SK-N-SH treated with all-trans-retinoic acid at 6 μM for 48 hours (cell line): ENCODE measurements around the gene SAE1.

Source experiments
- ATAC-seq: fragments of 200-7000 bp; cut with Tn5 transposase; 3 replicates; pipeline ENCODE4 v1.9.1; 2020; ENCODE audit warnings: mild to moderate bottlenecking, moderate library complexity
- ARNTL ChIP-seq: fragments of 450-650 bp; formaldehyde crosslinking; IDR thresholded peaks from 2 replicates; pipeline ENCODE4 v1.5.0; 2020; ENCODE audit warnings: low read depth, mild to moderate bottlenecking, moderate library complexity, borderline replicate concordance
- BACH2 ChIP-seq: fragments of 250-450 bp; sonication (Bioruptor Pico); IDR thresholded peaks from 2 replicates; pipeline ENCODE4 v1.9.0; 2021; ENCODE audit warnings: mild to moderate bottlenecking, borderline replicate concordance
- CSDC2 ChIP-seq: fragments of 250-450 bp; sonication (Bioruptor Pico); IDR thresholded peaks from 2 replicates; pipeline ENCODE4 v1.5.0; 2020; ENCODE audit warnings: mild to moderate bottlenecking, moderate library complexity
- ESRRG ChIP-seq: fragments of 250-450 bp; sonication (Bioruptor Pico); IDR thresholded peaks from 2 replicates; pipeline ENCODE4 v1.6.1; 2021; ENCODE audit warnings: mild to moderate bottlenecking
- GLIS3 ChIP-seq: fragments of 250-450 bp; sonication (Bioruptor Pico); IDR thresholded peaks from 2 replicates; pipeline ENCODE4 v1.5.0; 2020; ENCODE audit warnings: mild to moderate bottlenecking, moderate library complexity
- ISL1 ChIP-seq: fragments of 250-450 bp; sonication (Bioruptor Pico); IDR thresholded peaks from 2 replicates; pipeline ENCODE4 v2.1.2; 2022; ENCODE audit warnings: mild to moderate bottlenecking, moderate library complexity
- OSR1 ChIP-seq: fragments of 250-450 bp; sonication (Bioruptor Pico); IDR thresholded peaks from 2 replicates; pipeline ENCODE4 v1.8.0; 2022; ENCODE audit warnings: moderate library complexity, mild to moderate bottlenecking, inconsistent platforms
- POU6F1 ChIP-seq: fragments of 250-450 bp; sonication (Bioruptor Pico); IDR thresholded peaks from 2 replicates; pipeline ENCODE4 v1.8.0; 2021; ENCODE audit warnings: low read depth, mild to moderate bottlenecking, moderate library complexity, borderline replicate concordance
- PPARA ChIP-seq: fragments of 250-450 bp; sonication (Bioruptor Pico); IDR thresholded peaks from 2 replicates; pipeline ENCODE4 v1.5.0; 2020; ENCODE audit warnings: mild to moderate bottlenecking, borderline replicate concordance
- RARB ChIP-seq: fragments of 250-450 bp; sonication (Bioruptor Pico); IDR thresholded peaks from 2 replicates; pipeline ENCODE4 v1.8.0; 2021; ENCODE audit warnings: mild to moderate bottlenecking, moderate library complexity
- SNAI2 ChIP-seq: fragments of 250-450 bp; sonication (Bioruptor Pico); IDR thresholded peaks from 2 replicates; pipeline ENCODE4 v1.5.0; 2020; ENCODE audit warnings: mild to moderate bottlenecking, moderate library complexity
- TCF4 ChIP-seq: fragments of 250-450 bp; sonication (Bioruptor Pico); IDR thresholded peaks from 2 replicates; pipeline ENCODE4 v1.8.0; 2021; ENCODE audit warnings: mild to moderate bottlenecking, moderate library complexity, borderline replicate concordance
- TOX ChIP-seq: fragments of 250-450 bp; sonication (Bioruptor Pico); IDR thresholded peaks from 2 replicates; pipeline ENCODE4 v1.8.0; 2021; ENCODE audit warnings: mild to moderate bottlenecking, moderate library complexity, borderline replicate concordance
- ZC3H10 ChIP-seq: fragments of 250-450 bp; sonication (Bioruptor Pico); IDR thresholded peaks from 2 replicates; pipeline ENCODE4 v1.5.1; 2021; ENCODE audit warnings: mild to moderate bottlenecking, moderate library complexity
- ZFP3 ChIP-seq: fragments of 250-450 bp; sonication (Bioruptor Pico); IDR thresholded peaks from 2 replicates; pipeline ENCODE4 v1.5.0; 2020; ENCODE audit warnings: mild to moderate bottlenecking, moderate library complexity
- ZFP30 ChIP-seq: fragments of 450-650 bp; formaldehyde crosslinking; IDR thresholded peaks from 2 replicates; pipeline ENCODE4 v1.5.0; 2022; ENCODE audit warnings: mild to moderate bottlenecking, moderate library complexity
- ZNF565 ChIP-seq: fragments of 450-650 bp; formaldehyde crosslinking; conservative IDR thresholded peaks from 2 replicates; pipeline ENCODE4 v1.5.0; 2020; ENCODE audit warnings: low read depth, mild to moderate bottlenecking, moderate library complexity
- ZNF70 ChIP-seq: fragments of 450-650 bp; formaldehyde crosslinking; IDR thresholded peaks from 2 replicates; pipeline ENCODE4 v1.5.0; 2020; ENCODE audit warnings: mild to moderate bottlenecking, moderate library complexity
- ZNF8 ChIP-seq: fragments of 450-650 bp; formaldehyde crosslinking; IDR thresholded peaks from 2 replicates; pipeline ENCODE4 v1.5.0; 2020; ENCODE audit warnings: mild to moderate bottlenecking, moderate library complexity
- TF ChIP-seq, protein P1 (sequence below): fragments of 250-450 bp; sonication (Bioruptor Pico); IDR thresholded peaks from 2 replicates; pipeline ENCODE4 v1.5.1; 2021; ENCODE audit warnings: mild to moderate bottlenecking, moderate library complexity
- TF ChIP-seq, protein P2 (sequence below): fragments of 250-450 bp; sonication (Bioruptor Pico); IDR thresholded peaks from 2 replicates; pipeline ENCODE4 v1.5.1; 2020; ENCODE audit warnings: low read depth, mild to moderate bottlenecking, moderate library complexity
- TF ChIP-seq, protein P3 (sequence below): fragments of 250-450 bp; sonication (Bioruptor Pico); IDR thresholded peaks from 2 replicates; pipeline ENCODE4 v1.5.0; 2020; ENCODE audit warnings: mild to moderate bottlenecking, moderate library complexity

SAE1 gene

DNA sequence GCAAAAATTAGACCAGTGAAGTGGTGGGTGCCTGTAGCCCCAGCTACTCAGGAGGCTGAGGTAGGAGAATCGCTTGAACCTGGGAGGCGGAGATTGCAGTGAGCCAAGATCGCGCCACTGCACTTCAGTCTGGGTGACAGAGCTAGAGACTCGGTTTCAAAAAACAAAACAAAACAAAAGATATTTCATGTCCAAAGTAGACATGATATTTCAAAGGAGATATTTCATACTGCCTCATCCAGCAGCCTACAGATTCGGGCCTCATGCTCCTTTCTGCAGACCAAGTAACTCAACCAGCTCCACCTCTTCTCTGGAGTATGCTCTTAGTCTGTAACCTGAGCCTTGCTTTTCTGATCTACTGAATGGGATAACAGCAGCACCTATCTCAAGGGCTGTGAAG lies 32.0 kb upstream of the SAE1 start:
- no peak for ATAC-seq
- TF ChIP-seq POU6F1 (CRISPR knock-in tag) (no peak), ZNF70 (CRISPR knock-in tag) (no peak), RARB (CRISPR knock-in tag) (no peak), ZFP30 (no peak), GLIS3 (CRISPR knock-in tag) (no peak), ZFP3 (no peak), BACH2 (CRISPR knock-in tag) (no peak), PPARA (no peak), ZC3H10 (CRISPR knock-in tag) (no peak), TOX (no peak), ARNTL (CRISPR knock-in tag) (no peak), SNAI2 (CRISPR knock-in tag) (no peak), ZNF565 (CRISPR knock-in tag) (no peak)
- TF ChIP-seq, protein P1, sequence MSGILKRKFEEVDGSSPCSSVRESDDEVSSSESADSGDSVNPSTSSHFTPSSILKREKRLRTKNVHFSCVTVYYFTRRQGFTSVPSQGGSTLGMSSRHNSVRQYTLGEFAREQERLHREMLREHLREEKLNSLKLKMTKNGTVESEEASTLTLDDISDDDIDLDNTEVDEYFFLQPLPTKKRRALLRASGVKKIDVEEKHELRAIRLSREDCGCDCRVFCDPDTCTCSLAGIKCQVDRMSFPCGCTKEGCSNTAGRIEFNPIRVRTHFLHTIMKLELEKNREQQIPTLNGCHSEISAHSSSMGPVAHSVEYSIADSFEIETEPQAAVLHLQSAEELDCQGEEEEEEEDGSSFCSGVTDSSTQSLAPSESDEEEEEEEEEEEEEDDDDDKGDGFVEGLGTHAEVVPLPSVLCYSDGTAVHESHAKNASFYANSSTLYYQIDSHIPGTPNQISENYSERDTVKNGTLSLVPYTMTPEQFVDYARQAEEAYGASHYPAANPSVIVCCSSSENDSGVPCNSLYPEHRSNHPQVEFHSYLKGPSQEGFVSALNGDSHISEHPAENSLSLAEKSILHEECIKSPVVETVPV, result no peak
- TF ChIP-seq, protein P2, sequence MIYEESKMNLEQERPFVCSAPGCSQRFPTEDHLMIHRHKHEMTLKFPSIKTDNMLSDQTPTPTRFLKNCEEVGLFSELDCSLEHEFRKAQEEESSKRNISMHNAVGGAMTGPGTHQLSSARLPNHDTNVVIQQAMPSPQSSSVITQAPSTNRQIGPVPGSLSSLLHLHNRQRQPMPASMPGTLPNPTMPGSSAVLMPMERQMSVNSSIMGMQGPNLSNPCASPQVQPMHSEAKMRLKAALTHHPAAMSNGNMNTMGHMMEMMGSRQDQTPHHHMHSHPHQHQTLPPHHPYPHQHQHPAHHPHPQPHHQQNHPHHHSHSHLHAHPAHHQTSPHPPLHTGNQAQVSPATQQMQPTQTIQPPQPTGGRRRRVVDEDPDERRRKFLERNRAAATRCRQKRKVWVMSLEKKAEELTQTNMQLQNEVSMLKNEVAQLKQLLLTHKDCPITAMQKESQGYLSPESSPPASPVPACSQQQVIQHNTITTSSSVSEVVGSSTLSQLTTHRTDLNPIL (CRISPR knock-in tag), result no peak

- ATAC-seq, result no peak
These were observed 31.0 kb upstream of the SAE1 start for GRCh38 chr19:47099576-47100050.

DNA sequence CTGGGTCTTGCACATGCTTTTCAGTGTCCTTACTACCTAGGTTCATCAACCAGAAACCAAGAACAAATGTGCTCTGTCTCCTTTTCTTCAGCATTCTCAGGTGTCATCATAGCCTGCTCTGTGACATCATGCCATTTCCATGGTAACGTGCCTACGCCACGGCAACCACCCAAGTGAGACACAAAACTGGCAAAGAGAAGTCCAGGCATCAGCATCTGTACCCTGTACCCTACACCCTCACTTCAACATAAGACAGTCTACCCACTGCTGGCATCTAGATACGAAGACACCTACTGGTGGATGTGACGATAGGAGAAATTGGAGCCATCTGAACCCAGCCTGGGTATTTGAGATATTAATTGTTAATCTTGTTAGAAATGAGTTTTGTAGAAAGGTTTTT lies 30.3 kb upstream of the SAE1 start:
- ATAC-seq, result no peak; the same call in 2 of the 3 replicates
- TF ChIP-seq, protein P2 (CRISPR knock-in tag), result no peak
- TF ChIP-seq, protein P3, sequence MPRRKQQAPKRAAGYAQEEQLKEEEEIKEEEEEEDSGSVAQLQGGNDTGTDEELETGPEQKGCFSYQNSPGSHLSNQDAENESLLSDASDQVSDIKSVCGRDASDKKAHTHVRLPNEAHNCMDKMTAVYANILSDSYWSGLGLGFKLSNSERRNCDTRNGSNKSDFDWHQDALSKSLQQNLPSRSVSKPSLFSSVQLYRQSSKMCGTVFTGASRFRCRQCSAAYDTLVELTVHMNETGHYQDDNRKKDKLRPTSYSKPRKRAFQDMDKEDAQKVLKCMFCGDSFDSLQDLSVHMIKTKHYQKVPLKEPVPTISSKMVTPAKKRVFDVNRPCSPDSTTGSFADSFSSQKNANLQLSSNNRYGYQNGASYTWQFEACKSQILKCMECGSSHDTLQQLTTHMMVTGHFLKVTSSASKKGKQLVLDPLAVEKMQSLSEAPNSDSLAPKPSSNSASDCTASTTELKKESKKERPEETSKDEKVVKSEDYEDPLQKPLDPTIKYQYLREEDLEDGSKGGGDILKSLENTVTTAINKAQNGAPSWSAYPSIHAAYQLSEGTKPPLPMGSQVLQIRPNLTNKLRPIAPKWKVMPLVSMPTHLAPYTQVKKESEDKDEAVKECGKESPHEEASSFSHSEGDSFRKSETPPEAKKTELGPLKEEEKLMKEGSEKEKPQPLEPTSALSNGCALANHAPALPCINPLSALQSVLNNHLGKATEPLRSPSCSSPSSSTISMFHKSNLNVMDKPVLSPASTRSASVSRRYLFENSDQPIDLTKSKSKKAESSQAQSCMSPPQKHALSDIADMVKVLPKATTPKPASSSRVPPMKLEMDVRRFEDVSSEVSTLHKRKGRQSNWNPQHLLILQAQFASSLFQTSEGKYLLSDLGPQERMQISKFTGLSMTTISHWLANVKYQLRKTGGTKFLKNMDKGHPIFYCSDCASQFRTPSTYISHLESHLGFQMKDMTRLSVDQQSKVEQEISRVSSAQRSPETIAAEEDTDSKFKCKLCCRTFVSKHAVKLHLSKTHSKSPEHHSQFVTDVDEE (CRISPR knock-in tag), result no peak
- no peak for TF ChIP-seq CSDC2
- no peak for TF ChIP-seq ESRRG
- no peak for TF ChIP-seq ZNF565 (CRISPR knock-in tag)
- TF ChIP-seq PPARA, result no peak
- no peak for TF ChIP-seq TOX
- no peak for TF ChIP-seq ZFP30
- no peak for TF ChIP-seq TCF4 (CRISPR knock-in tag)
- TF ChIP-seq ARNTL (CRISPR knock-in tag), result no peak
- TF ChIP-seq ZFP3, result no peak
- no peak for TF ChIP-seq BACH2 (CRISPR knock-in tag)
- TF ChIP-seq, protein P1, result no peak

More at GRCh38 chr19:47099576-47100050, 31.0 kb upstream of the SAE1 start:
- TF ChIP-seq ZNF8 (CRISPR knock-in tag) (no peak), ISL1 (CRISPR knock-in tag) (no peak), ZFP30 (no peak), TOX (no peak), RARB (CRISPR knock-in tag) (no peak), POU6F1 (CRISPR knock-in tag) (no peak), ZFP3 (no peak), OSR1 (CRISPR knock-in tag) (no peak), ZC3H10 (CRISPR knock-in tag) (no peak), BACH2 (CRISPR knock-in tag) (no peak)
- TF ChIP-seq, protein P2 (CRISPR knock-in tag), result no peak
